Caki2 (cell line): ENCODE results near the gene SHB. TPM values are rescaled to one million over a fixed set of nuclear protein-coding genes. Genes with fewer than 3 reads are reported as not detected.

Experiments
- DNase-seq: peaks from one replicate; pipeline ENCODE4 v3.0.0-alpha.2; 2015; ENCODE audit warnings: low read depth
- in situ Hi-C: cut with HindIII; loops from 2 replicates; pipeline ENCODE4 v1.10.0; 2016; ENCODE audit warnings: low sequenced_read_pairs, low pct_unique_long_range_greater_than_20kb, mixed read lengths
- total RNA-seq: library from RNA; depleted of rRNA; stranded (reverse); fragments of >200 nt; shearing (Covaris generic); gene quantifications from 2 replicates; pipeline ENCODE4 v1.2.3, GENCODE V29; 2014; ENCODE audit warnings: low replicate concordance; rRNA removed

The SHB gene, protein sequence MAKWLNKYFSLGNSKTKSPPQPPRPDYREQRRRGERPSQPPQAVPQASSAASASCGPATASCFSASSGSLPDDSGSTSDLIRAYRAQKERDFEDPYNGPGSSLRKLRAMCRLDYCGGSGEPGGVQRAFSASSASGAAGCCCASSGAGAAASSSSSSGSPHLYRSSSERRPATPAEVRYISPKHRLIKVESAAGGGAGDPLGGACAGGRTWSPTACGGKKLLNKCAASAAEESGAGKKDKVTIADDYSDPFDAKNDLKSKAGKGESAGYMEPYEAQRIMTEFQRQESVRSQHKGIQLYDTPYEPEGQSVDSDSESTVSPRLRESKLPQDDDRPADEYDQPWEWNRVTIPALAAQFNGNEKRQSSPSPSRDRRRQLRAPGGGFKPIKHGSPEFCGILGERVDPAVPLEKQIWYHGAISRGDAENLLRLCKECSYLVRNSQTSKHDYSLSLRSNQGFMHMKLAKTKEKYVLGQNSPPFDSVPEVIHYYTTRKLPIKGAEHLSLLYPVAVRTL
- total RNA-seq: 32.0 and 33.6 TPM in 2 replicates

- in situ Hi-C loops: no loop called here
Observed at GRCh38 chr9:38068701-38069628, at the start of gene SHB. Gene SHB (minus strand): TSS chr9:38069227. CDS start chr9:38068645, 582 bp downstream.

DNA sequence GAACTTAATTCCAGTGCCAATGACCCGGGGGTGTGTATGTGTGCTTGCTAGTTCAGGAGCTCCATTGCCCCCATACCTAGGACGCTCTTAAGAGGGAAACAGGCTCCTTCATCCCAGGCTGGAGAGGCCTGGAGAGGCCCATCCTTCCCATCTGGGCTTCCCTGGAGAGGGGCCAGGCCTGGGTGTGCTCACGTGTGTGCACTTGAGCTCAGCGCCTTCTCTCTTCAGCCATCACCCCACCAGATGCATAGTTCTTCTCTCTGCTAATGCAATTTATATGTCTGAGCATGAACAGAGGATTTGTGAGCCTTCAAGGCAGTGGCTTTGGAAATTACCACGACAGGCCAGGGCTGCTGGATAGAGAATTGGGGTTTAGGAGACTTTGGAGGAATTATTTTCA lies 48.6 kb upstream of the SHB start:
- in situ Hi-C loops: no loop called here
- no peak for DNase-seq

More at GRCh38 chr9:38068701-38069628, at the start of gene SHB:
- DNase-seq: peak; percentile 57

GRCh38 chr9:38114905-38115304 lies 45.9 kb upstream of the SHB start:
- DNase-seq: no peak
- in situ Hi-C loops: no loop called here

DNA sequence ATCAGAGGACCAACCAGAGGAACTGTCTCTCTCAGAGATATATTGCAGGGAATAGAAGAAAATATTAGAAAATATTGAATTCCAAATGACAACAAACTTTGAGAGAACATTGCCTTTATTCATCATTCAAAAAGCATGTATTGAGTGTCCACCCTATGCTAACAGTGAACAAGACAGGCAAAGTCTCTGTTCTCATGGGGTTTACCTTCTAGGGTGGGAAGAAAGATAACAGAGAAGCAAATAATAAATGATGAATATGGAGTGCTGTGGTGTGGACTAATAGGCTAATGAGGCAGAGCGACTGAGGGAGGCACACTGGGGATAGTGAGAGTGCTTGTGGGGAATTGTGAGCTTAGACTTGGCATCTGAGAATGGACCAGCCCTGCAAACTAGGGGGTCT lies 43.4 kb upstream of the SHB start:
- in situ Hi-C loops: no loop called here
- no peak for DNase-seq

GRCh38 chr9:38112049-38112448 lies 43.0 kb upstream of the SHB start:
- peak; percentile 45 for DNase-seq
- in situ Hi-C loops: no loop called here

- DNase-seq: no peak
- in situ Hi-C loops: no loop called here
Observed at GRCh38 chr9:38110476-38110875, 41.4 kb upstream of the SHB start.

- in situ Hi-C loops: no loop called here
- no peak for DNase-seq
Observed at GRCh38 chr9:38109601-38110000, 40.6 kb upstream of the SHB start.

DNA sequence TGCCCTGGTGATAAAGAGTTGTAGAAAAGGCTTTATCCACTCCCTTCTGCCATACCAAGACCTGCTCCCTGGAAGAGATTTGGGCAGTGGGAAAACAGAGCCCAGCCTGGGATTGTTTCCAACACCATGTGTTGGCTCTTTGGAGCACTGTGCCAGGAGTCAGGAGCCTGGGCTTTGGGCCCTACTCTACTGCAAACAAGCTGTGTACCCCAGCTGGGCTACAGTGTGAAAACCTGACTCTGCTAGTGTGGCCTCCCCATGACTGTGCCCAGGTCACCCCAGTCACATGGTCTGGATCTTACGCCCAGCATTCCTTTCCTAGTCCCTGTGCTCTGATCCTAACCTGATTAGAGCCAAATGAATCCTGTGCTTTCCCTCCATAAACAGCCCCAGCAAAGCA lies 39.3 kb upstream of the SHB start:
- in situ Hi-C loops: no loop called here

GRCh38 chr9:38107811-38108304 lies 38.8 kb upstream of the SHB start:
- in situ Hi-C loops: no loop called here
- peak; percentile 28 for DNase-seq

More for the DNA sequence above, 39.3 kb upstream of the SHB start:
- DNase-seq: no peak

GRCh38 chr9:38107405-38107804 lies 38.4 kb upstream of the SHB start:
- in situ Hi-C loops: no loop called here
- DNase-seq: no peak

GRCh38 chr9:38106488-38106887 lies 37.5 kb upstream of the SHB start:
- in situ Hi-C loops: no loop called here
- no peak for DNase-seq

GRCh38 chr9:38103340-38103739 lies 34.3 kb upstream of the SHB start:
- in situ Hi-C loops: no loop called here
- DNase-seq: no peak

DNA sequence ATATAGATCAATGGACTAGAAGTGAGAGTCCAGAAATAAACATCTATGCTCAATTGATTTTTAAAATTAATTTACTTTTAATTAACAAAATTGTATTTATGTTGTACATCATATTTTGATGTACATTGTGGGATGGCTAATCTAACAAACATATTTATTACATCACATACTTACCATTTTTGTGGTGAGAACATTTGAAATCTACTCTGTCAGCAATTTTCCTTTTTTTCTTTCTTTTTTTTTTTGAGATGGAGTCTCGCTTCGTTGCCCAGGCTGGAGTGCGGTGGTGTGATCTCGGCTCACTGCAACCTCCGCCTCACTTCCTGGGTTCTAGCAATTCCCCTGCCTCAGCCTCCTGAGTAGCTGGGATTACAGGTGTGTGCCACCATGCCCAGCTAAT lies 32.4 kb upstream of the SHB start:
- no peak for DNase-seq
- in situ Hi-C loops: no loop called here

DNA sequence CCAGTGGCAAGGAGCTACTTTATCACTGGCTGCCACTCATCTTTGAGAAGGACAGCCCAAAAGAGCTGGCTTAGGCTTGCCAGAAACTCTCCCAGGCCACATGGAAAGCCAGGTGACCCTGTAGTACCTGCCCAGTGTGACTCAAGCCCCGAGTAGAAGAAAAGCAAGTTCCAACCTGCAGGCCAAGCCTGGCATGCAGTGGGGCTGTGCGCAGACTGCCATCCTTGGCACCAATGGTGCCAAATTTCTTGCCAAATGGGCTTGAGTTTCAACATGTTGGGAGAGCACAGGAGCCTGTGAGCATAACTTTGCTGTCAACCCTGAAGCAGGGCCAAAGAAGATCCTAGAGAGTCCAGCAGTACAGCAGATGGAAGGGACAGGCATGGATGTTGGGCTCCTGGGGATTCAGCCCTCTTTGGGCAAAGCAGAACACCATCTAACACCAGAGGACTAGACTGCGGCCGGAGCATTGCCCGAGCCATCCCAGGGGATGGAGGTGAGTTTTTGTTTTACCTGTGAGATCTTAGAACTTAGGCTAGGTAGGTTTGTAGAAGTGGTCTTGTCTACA lies 27.3 kb upstream of the SHB start:
- no peak for DNase-seq
- in situ Hi-C loops: no loop called here

DNA sequence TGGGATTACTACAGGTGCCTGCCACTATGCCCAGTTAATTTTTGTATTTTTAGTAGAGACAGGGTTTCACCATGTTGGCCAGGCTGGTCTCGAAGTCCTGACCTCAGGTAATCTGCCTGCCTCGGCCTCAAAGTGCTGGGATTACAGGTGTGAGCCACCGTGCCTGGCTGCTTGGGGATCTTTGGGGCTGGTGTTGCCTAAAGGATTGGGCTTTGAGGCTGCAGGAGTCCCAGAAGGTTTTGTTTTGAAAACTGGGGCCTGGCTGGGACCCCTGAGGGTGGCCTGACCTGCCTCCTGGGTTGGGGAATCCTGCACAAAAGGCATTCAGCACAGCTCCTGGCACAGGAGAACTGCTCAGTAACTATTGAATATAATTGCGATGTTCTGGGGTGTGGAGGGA lies 25.1 kb upstream of the SHB start:
- in situ Hi-C loops: no loop called here
- DNase-seq: no peak

DNA sequence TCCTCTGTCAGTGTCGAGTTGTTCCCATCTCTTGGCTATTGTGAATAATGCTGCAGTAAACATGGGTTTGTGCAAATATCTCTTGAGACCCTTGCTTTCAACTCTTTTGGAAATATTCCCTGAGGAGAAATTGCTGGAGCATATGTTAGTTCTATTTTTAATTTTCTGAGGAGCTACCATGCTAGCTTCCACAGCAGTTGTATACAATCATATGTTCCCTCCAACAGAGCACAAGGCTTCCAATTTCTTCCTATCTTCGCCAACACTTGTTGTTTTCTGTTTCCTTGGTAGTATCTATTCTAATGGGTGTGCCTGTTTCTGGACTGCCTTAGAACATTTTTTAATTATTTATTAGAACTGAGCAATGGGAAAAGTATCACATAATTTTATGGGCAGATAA lies 23.6 kb upstream of the SHB start:
- in situ Hi-C loops: no loop called here

GRCh38 chr9:38092200-38092524 lies 23.1 kb upstream of the SHB start:
- no peak for DNase-seq
- in situ Hi-C loops: no loop called here

More for the DNA sequence above, 23.6 kb upstream of the SHB start:
- no peak for DNase-seq

- in situ Hi-C loops: no loop called here
- no peak for DNase-seq
Observed at GRCh38 chr9:38091310-38092199, 22.5 kb upstream of the SHB start.
